ENCODE measurements around the gene TXNDC16.

Gene TXNDC16

DNA sequence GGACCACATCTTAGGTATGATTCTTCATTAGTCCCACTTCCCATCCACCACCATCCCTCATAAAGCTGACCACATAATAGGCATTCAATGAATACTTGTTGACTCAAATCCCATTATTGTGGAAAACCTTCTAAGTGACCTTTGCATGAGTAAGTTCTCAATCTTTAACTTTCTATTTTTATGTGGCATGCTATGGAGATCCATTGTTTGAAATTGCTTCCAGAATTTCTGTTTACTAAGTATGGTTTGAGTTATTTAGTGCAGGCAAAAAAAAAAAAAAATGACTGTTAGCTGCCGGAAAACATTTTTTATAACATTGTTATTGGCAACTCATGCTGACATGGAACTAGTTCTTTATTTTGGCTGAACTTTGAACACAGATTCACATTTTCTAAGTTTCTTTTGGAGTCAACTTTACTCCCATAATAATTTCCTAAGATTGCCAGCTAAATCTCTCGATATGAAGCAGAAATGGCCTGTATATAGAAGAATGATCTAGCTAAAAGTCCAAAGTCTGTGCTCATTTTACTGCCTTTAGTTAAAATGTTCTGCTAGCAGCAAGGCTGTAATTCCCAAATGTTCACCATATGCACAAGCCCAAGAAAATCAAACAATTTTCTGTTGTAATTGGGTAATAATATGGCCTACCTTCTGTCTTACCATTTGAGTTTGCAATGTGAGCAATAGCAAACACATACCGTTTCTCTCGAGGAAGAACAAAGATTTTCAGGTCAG, 160.3 kb downstream of the TXNDC16 start:
- no peak for DNase-seq
